ENCODE measurements around the gene P2RX6.

- TF ChIP-seq CTCF (IDR thresholded peaks at IDR 0.05) (no peak), POLR2AphosphoS5 (IDR thresholded peaks at IDR 0.05) (no peak)
Measured at GRCh38 chr22:21067075-21067900, 52.3 kb downstream of the P2RX6 start.
